Endothelial cell of umbilical vein (primary cell): ENCODE results near the gene CERK. TPM values are rescaled to one million over a fixed set of nuclear protein-coding genes. Genes with fewer than 3 reads are reported as not detected.

Source experiments
- BruUV-seq: library from RNA; stranded (reverse); fragments of 400-500 nt; replicated peaks from 2 replicates; lab custom pipeline; 2021; lab: Mats Ljungman, UMichigan
- CTCF ChIA-PET: fragments of 300-600, 350-600 bp; sonication (Branson Sonifier 250); formaldehyde crosslinking; loops from one replicate; lab custom pipeline; 2021; ENCODE audit warnings: antibody characterized with exemption, inconsistent platforms; lab: Charles Lee
- POLR2A ChIA-PET: fragments of 300-600, 350-600 bp; sonication (Branson Sonifier 250); formaldehyde crosslinking; loops from one replicate; lab custom pipeline; 2021; ENCODE audit warnings: antibody characterized with exemption, inconsistent platforms; lab: Charles Lee
- DNase-seq: peaks from one replicate; pipeline ENCODE4 v3.0.0-alpha.2; 2011; ENCODE audit warnings: low read depth, low spot score
- FAIRE-seq: peaks from 2 replicates; lab custom pipeline; 2011; peaks lifted over from hg19 to GRCh38; lab: Jason Lieb, UNC
- H2AFZ ChIP-seq: 2 replicates; pipeline ENCODE4 v1.6.0; 2012; ENCODE audit warnings: low read depth, low read length, control low read depth, inconsistent platforms
- H3K27ac ChIP-seq: 2 replicates; pipeline ENCODE4 v1.5.1; 2011; ENCODE audit warnings: low read depth, mild to moderate bottlenecking, control low read depth, low read length, moderate library complexity; ENCODE audit not compliant: insufficient read depth
- H3K27me3 ChIP-seq, 2 experiments: 2 replicates each; pipeline versions ENCODE4 v1.6.0 to v1.6.1; 2011; ENCODE audit warnings: low read length in 2 of 2, mixed read lengths in 1 of 2; ENCODE audit not compliant: control insufficient read depth in 2 of 2, insufficient read depth in 2 of 2
- H3K36me3 ChIP-seq, 2 experiments: 2 replicates in 1 of 2; 3 replicates in 1 of 2; pipeline ENCODE4 v1.5.1; 2011; ENCODE audit warnings: low read length in 2 of 2, mild to moderate bottlenecking in 1 of 2, moderate library complexity in 1 of 2; ENCODE audit not compliant: control insufficient read depth in 2 of 2, insufficient read depth in 2 of 2; ENCODE audit errors: extremely low read depth in 1 of 2
- H3K4me1 ChIP-seq: 3 replicates; pipeline ENCODE4 v1.5.1; 2011; ENCODE audit warnings: mild to moderate bottlenecking, low read length; ENCODE audit not compliant: control insufficient read depth, insufficient read depth; ENCODE audit errors: extremely low read depth
- H3K4me2 ChIP-seq: 2 replicates; pipeline ENCODE4 v1.6.1; 2011; ENCODE audit warnings: low read length, control low read depth, mixed read lengths; ENCODE audit not compliant: insufficient read depth
- H3K4me3 ChIP-seq, 3 experiments: fragments of 200-600 bp in 1 of 3; sonication (generic), shearing (Covaris generic) in 1 of 3; replicated peaks in 1 of 3; 2 replicates each; pipeline ENCODE4 v1.5.1; 2011 to 2016; ENCODE audit warnings: control low read depth in 3 of 3, low read length in 3 of 3, mild to moderate bottlenecking in 2 of 3, inconsistent platforms in 1 of 3, low read depth in 1 of 3, moderate library complexity in 1 of 3; ENCODE audit not compliant: insufficient read depth in 1 of 3
- H3K79me2 ChIP-seq: 2 replicates; pipeline ENCODE4 v1.6.0; 2012; ENCODE audit warnings: low read length, inconsistent platforms; ENCODE audit not compliant: control insufficient read depth, insufficient read depth
- H3K9ac ChIP-seq: replicated peaks from 2 replicates; pipeline ENCODE3; 2011; ENCODE audit warnings: low read length, control low read depth; ENCODE audit not compliant: insufficient read depth; ENCODE audit errors: extremely low read depth
- H3K9me1 ChIP-seq: replicated peaks from 3 replicates; pipeline ENCODE4 v1.6.0; 2011; ENCODE audit warnings: mild to moderate bottlenecking, low read length; ENCODE audit not compliant: control insufficient read depth, insufficient read depth; ENCODE audit errors: extremely low read depth
- H3K9me3 ChIP-seq: replicated peaks from 2 replicates; pipeline ENCODE4 v1.5.1; 2012; ENCODE audit warnings: low read length, inconsistent platforms; ENCODE audit not compliant: control insufficient read depth, insufficient read depth
- H4K20me1 ChIP-seq: replicated peaks from 2 replicates; pipeline ENCODE3; 2011; ENCODE audit warnings: mild to moderate bottlenecking, low read length; ENCODE audit not compliant: control insufficient read depth, insufficient read depth; ENCODE audit errors: extremely low read depth
- CTCF ChIP-seq, 2 donors: IDR thresholded peaks; 1 replicate in 1 of 2; 2 replicates in 1 of 2; pipeline ENCODE4 v1.5.1; 2011; ENCODE audit warnings: low read length in 2 of 2, mild to moderate bottlenecking in 2 of 2, moderate library complexity in 2 of 2, control low read depth in 1 of 2, inconsistent platforms in 1 of 2, low read depth in 1 of 2; ENCODE audit not compliant: insufficient read depth in 1 of 2; ENCODE audit errors: extremely low read depth in 1 of 2
- EZH2 ChIP-seq: IDR thresholded peaks from 2 replicates; pipeline ENCODE4 v1.6.1; 2012; ENCODE audit warnings: borderline replicate concordance, low read depth, mild to moderate bottlenecking, moderate library complexity, low read length, inconsistent platforms; ENCODE audit not compliant: severe bottlenecking
- FOS ChIP-seq: IDR thresholded peaks from 2 replicates; pipeline ENCODE4 v1.6.1; 2011; ENCODE audit warnings: mild to moderate bottlenecking, low read length, moderate library complexity, borderline replicate concordance; ENCODE audit not compliant: insufficient read depth
- JUN ChIP-seq: IDR thresholded peaks from 2 replicates; pipeline ENCODE4 v1.6.1; 2011; ENCODE audit warnings: borderline replicate concordance, low read depth; ENCODE audit not compliant: insufficient read length, insufficient read depth
- MYC ChIP-seq: IDR thresholded peaks from one replicate; pipeline ENCODE4 v1.6.1; 2011; ENCODE audit warnings: mild to moderate bottlenecking, low read depth, low read length
- POLR2A ChIP-seq: IDR thresholded peaks from 2 replicates; pipeline ENCODE4 v1.6.1; 2012; ENCODE audit warnings: low read depth, mild to moderate bottlenecking, control low read depth, low read length
- POLR2AphosphoS5 ChIP-seq: IDR thresholded peaks from 2 replicates; pipeline ENCODE4 v1.6.1; 2012; ENCODE audit warnings: low read depth, mild to moderate bottlenecking, control low read depth, low read length, moderate library complexity; ENCODE audit not compliant: insufficient read depth
- dilution Hi-C: fragments of 300-500 bp; cut with MboI; formaldehyde crosslinking; loops from one replicate; pipeline ENCODE4 v1.15.0; 2019; ENCODE audit warnings: low sequenced_read_pairs; ENCODE audit not compliant: extremely low pct_ligation_motif_present
- intact Hi-C: fragments of 100-400 bp; cut with micrococcal nuclease; formaldehyde crosslinking; loops from one replicate; pipeline ENCODE4 v1.10.0; 2022
- polyA plus RNA-seq, 4 experiments: library from polyadenylated mRNA; depleted of rRNA in 3 of 4; stranded (reverse) in 3 of 4; unstranded in 1 of 4; fragments of >200 nt; gene quantifications; 2 replicates each; pipeline versions ENCODE4 v1.2.1 to v1.2.3, GENCODE V29; 2011 to 2012; ENCODE audit warnings: missing spikeins in 1 of 4
- total RNA-seq: library from RNA; stranded (reverse); gene quantifications from 2 replicates; pipeline ENCODE4 v1.2.3, GENCODE V29; 2021

CERK gene
- total and polyA plus RNA-seq, 2 donors (not counting 3 experiments of a cell fraction or from before 2014, with no cell fraction given), result 61.1 to 88.0 TPM

- Histone ChIP-seq H3K79me2 (peaks cover 13% of the 10 kb centered on the region), H2AFZ (no peak overlapping the region), H3K4me2 (no peak overlapping the region), H3K27me3 (no peaks in the 10 kb centered on the region), H3K4me3 (no peak overlapping the region), H4K20me1 (no peaks in the 10 kb centered on the region), H3K9me3 (no peaks in the 10 kb centered on the region), H3K9me1 (no peaks in the 10 kb centered on the region), H3K9ac (no peak overlapping the region), H3K27ac (no peak overlapping the region), H3K36me3 (peaks cover 47 to 74% of the 10 kb centered on the region in 2 experiments), H3K4me1 (no peaks in the 10 kb centered on the region)
- TF ChIP-seq POLR2A (no peak), FOS (no peak), JUN (no peak), POLR2AphosphoS5 (no peak), CTCF (IDR thresholded peaks at IDR 0.05; ENCODE audit: extremely low read depth in 1 of 2, insufficient read depth in 1 of 2, low read depth in 1 of 2, low read length in 2 of 2) (no peak)
- DNase-seq, result no peak
- dilution Hi-C loops, result no loop called here
- ChIA-PET POLR2A (no interaction called here), CTCF (no interaction called here)
- BruUV-seq, result no TSS peak
- intact Hi-C loops, result no loop called here
- FAIRE-seq, result no peak
Measured at GRCh38 chr22:46707305-46707704, 30.7 kb downstream of the CERK start.

DNA sequence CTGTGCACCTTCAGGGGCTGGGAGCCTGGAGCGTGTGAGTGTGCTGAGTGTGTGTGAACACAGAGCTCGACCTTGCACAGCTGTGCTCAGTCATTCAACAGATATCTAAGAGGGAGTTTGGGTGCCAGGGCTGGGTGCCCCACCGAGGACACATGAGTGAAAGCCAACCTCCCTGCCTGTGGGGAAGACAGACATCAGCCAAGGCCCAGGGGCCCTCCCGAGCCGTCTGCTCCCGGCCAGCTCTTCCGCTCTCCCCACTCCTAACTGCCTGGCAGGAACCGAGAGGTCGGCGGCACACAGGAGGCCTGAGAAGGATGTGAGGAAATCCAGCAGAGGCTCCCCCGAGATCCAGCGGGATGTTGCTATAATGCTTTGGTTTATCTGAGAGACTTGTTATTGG, 32.0 kb downstream of the CERK start:
- CTCF ChIA-PET, result no interaction called here
- DNase-seq (no peak), FAIRE-seq (no peak)
- dilution Hi-C loops, result no loop called here
- TF ChIP-seq POLR2AphosphoS5 (no peak), MYC (no peak), EZH2 (no peak)
- Histone ChIP-seq H2AFZ (no peak overlapping the region), H3K4me3 (no peak overlapping the region), H3K27ac (no peak overlapping the region), H3K4me2 (no peak overlapping the region), H3K79me2 (peaks cover 13% of the 10 kb centered on the region), H4K20me1 (no peaks in the 10 kb centered on the region), H3K27me3 (no peaks in the 10 kb centered on the region), H3K9me1 (no peaks in the 10 kb centered on the region), H3K9me3 (no peaks in the 10 kb centered on the region), H3K9ac (no peak overlapping the region), H3K4me1 (no peaks in the 10 kb centered on the region), H3K36me3 (peaks cover 45 to 77% of the 10 kb centered on the region in 2 experiments)
- intact Hi-C loops, result no loop called here
- POLR2A ChIA-PET, result no interaction called here
- BruUV-seq, result no TSS peak
